LoVo (cell line): ENCODE results near the gene CHP2.
"Not testable (repeated sequence)": the region's sequence is repeated elsewhere in the genome, so short reads cannot be mapped to it uniquely, and the experiment has no call there.

Source experiments
- DNase-seq: peaks from one replicate; pipeline ENCODE4 v3.0.0-alpha.2; 2016; ENCODE audit warnings: low spot score

CHP2 gene

GRCh38 chr16:23745263-23745662, 9.6 kb upstream of the CHP2 start:
- DNase-seq = no peak

DNA sequence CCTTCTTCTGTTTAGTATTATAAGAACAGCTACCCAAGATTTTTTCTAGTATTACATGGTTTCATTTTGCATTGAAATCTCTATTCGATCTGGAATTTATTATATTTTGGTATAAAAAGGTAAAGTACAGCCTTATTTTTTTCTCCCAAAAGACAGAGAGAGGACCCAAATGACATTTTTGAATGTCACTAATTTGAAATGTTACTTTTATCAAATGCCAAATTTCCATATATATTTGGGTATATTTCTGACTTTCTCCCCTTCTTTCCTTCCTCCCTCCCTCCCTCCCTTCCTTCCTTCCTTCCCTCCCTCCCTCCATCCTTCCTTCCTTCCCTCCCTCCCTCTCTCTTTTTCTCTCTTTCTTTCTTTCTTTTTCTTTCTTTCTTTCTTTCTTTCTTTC, 6.2 kb upstream of the CHP2 start:
- no peak for DNase-seq

DNA sequence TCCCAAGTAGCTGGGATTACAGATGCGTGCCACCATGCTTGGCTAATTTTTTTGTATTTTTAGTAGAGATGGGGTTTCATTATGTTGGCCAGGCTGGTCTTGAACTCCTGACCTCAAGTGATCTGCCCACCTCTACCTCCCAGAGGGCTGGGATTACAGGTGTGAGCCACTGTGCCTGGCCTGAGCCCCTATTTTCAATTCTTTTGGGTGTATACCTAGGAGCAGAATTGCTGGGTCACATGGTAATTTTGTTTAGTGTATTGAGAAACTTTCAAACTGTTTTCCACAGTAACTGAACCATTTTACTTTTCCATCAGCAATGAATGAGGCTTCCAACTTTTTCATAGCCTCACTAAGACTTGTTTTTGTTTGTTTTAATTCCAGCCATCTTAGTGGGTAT, 3.8 kb upstream of the CHP2 start:
- not testable (repeated sequence) for DNase-seq

- DNase-seq = no peak
Observed at GRCh38 chr16:23753908-23754593, 775 bp upstream of the CHP2 start.

GRCh38 chr16:23755484-23755809, 621 bp downstream of the CHP2 start:
- no peak for DNase-seq

DNA sequence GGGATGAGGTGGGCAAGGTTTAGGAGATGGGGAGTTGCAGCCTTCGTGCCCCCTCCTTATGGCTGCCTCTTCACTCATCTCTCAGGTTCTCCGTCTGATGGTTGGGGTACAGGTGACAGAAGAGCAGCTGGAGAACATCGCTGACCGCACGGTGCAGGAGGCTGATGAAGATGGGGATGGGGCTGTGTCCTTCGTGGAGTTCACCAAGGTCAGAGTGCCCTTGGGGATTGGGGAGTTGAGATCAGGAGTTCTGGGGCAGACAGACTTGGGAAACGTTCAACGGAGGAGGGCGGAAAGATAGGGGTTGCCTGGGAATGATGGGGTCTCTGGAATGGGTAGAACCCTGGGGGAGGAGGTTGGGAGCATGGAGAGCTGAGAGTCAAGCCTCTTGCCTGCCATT, 2.3 kb downstream of the CHP2 start:
- DNase-seq = no peak

GRCh38 chr16:23757937-23758619, 3.3 kb downstream of the CHP2 start:
- DNase-seq = no peak

- DNase-seq = no peak
Observed at GRCh38 chr16:23765933-23766332, 11.1 kb downstream of the CHP2 start.

DNA sequence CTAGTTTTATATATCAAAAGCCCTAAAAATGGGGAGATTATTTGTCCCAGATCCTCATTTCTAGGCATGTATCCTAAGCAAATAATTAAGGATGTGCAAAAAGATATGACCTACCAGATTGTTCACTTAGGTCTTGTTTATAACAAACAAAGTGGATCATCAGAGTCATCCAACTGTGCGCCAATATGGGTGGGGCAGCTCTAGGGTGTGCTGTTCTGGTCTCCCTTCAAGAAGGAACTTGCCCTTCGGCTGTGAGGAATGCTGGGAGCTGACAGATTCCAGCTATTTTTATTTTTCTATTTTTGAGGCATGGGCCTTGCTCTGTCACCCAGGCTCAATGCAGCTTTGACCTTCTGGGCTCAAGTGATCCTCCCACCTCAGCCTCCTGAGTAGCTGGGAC, 13.8 kb downstream of the CHP2 start:
- DNase-seq = no peak

GRCh38 chr16:23771027-23771426, 16.2 kb downstream of the CHP2 start:
- DNase-seq = no peak

DNA sequence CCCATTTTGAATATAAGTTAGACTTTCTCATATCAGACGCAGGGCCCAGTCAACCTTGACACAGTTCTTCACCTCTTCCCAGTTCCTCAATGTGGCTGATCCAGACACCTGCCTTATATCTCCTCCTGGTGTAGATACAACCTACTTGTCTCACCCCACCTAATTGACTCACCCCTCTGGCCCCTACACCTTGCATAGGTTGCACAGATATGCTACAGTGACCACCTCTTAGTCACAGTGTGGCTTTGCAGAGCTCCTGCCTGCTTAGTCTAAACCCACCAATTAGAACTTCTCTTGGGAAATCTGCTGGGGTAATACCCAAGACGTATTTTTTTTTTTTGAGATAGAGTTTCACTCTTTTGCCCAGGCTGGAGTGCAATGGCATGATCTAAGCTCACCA, 16.8 kb downstream of the CHP2 start:
- no peak for DNase-seq

GRCh38 chr16:23773339-23773738, 18.5 kb downstream of the CHP2 start:
- DNase-seq = no peak

GRCh38 chr16:23781176-23781575, 26.4 kb downstream of the CHP2 start:
- DNase-seq = no peak

GRCh38 chr16:23784811-23785447, 30.1 kb downstream of the CHP2 start:
- no peak for DNase-seq

DNA sequence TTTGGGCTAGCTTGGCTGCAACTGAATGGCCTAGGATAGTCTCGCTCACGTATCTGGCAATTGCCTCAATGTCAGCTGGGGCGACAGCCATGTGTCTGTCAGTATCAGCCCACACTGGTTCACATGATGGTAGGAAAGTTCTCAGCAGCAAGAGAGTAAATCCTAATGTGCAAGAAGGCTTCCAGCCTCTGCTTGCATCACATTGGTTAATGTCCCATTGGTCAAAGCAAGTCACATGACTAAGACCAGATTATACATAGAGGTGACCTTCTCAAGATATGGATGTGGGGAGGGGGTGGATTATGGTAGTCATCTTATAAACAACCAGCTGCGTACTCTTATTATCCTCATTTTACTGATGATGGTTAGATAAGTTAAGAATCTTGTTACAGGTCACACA, 31.0 kb downstream of the CHP2 start:
- no peak for DNase-seq

DNA sequence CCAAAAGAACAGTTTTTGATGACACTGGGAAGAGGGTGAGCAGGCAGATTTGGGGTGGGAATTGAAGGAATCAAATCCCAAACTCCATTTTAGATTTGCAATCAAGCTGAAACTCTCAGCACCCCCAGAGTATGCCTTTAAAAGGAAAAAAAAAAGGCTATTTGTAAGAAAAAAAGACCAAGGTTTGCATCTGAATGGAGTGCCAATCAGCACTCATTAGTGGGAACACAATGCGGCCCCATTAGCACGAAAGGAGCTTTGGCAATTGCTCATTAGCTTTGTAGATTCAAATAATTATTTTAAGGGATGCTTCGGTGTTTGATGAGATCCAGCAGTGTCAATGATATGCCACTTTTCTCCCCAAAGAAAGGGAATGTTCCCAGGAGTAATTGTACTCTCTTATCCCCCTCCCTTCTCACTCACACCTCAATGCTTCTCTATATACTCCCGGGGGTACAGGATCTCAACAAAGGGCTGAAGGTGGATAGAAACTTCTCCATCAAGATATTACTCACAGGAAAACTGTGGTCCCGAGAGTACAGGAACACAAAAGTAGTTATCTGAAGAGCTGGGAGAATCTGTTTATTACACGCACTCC, 32.2 kb downstream of the CHP2 start:
- DNase-seq = no peak

GRCh38 chr16:23788685-23789084, 33.9 kb downstream of the CHP2 start:
- no peak for DNase-seq

DNA sequence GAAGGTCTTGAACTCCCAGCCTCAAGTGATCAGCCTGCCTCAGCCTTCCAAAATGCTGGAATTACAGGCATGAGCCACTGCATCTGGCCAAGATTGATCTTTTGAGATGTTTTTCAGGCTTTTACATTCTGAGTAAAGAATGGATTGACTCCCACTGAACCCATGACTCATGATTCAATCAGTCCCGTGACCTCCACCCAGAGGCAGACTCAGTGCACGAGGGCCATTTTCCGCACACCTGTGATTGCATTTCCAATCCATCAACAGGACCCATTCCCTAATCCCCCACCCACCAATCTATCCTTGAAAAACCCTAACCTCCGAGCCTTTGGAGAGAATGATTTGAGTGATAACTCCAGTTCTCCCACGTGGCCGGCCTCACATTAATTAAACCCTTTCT, 40.6 kb downstream of the CHP2 start:
- DNase-seq = no peak

DNA sequence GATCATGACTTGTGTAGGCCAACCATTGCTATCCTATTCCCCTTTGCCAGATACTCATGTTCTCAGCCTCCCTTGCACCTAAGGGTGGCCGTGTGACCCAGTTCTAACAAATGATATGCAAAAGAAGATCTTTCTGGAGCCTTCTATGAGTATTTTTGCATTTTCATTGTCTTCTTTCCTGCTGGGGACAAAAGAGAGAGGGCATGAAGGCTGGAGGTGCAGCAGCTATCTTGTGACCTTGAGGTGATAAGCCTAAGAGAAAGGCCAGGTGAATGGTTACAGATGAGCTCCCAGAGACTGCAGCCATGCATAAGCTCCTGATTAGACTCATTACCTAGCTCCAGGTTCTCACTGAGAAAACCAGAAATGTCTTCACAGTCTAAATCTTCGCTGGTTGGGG, 42.1 kb downstream of the CHP2 start:
- DNase-seq = no peak

DNA sequence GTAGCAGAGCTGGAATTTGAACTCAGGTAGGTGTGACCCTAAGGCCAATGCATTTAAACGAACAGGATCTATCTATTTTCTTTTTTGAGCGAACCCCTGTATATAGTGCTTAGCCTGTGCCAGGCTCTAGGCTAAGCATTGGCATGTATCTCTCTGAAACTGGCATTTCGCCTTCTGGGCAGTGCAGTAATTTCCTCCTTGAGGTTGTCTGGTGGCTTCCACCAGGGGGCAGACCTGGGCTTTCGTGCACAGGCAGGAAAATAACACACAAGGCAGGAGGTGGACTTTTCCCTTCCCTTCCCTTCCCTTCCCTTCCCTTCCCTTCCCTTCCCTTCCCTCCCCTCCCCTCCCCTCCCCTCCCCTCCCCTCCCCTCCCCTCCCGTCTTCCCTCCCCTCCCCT, 46.6 kb downstream of the CHP2 start:
- DNase-seq = peak; percentile 71

GRCh38 chr16:23802776-23803175, 48.0 kb downstream of the CHP2 start:
- no peak for DNase-seq

GRCh38 chr16:23803591-23804123, 48.8 kb downstream of the CHP2 start:
- DNase-seq = peak; percentile 38

DNA sequence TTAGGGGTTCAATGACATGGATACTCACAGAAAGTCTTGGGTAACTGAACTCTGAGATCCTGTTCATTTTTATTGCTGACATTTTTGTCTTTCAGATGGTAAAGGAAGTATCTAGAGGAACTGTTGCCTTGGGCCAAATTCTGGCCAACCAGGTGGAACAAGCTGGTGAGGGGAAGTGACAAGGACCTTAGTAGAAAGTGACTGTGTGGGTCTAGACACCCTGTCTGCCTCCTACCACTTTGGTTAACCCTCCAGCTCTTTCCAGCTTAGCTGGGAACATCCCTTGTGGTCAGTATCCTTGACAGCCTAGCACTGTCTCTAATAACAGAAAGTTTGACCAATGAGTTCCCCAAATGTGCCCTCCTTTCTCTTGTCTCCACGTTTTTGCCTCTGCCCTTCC, 52.2 kb downstream of the CHP2 start:
- DNase-seq = no peak
